GM21360 (cell line): ENCODE measurements around the gene FAM25A.
"Not testable (repeated sequence)": the region's sequence is repeated elsewhere in the genome, so short reads cannot be mapped to it uniquely, and the experiment has no call there.

Source experiments
- ATAC-seq: cut with Tn5 transposase; IDR thresholded peaks from one replicate; pipeline ENCODE4 v1.9.1; 2021; ENCODE audit warnings: mild to moderate bottlenecking, moderate library complexity; ENCODE audit not compliant: unreplicated experiment

Gene FAM25A

DNA sequence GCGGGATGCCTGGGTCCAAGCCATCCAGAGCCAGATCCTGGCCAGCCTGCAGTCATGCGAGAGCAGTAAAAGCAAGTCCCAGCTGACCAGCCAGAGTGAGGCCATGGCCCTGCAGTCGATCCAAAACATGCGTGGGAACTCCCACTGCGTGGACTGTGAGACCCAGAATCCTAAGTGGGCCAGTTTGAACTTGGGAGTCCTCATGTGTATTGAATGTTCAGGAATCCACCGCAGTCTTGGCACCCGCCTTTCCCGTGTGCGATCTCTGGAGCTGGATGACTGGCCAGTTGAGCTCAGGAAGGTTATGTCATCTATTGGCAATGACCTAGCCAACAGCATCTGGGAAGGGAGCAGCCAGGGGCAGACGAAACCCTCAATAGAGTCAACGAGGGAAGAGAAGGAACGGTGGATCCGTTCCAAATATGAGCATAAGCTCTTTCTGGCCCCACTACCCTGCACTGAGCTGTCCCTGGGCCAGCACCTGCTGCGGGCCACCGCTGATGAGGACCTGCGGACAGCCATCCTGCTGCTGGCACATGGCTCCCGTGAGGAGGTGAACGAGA, 10.9 kb upstream of the FAM25A start:
- ATAC-seq: not testable (repeated sequence)

DNA sequence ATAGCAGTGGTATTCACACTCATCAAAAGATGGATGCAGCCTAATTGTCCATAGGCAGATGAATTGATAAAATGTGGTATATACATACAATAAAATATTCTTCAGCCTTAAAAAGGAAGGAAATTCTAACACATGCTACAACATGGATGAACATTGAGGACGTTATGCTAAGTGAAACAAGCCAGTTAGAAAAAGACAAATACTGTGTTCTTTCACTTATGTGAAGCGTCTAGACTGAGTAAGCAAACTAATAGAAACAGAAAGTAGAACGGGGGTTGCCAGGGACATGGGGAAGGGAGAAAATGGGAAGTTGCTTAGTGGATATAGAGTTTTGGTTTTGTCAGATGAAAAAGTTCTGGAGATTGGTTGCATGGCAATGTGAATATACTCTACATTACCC, 6.6 kb upstream of the FAM25A start:
- not testable (repeated sequence) for ATAC-seq

DNA sequence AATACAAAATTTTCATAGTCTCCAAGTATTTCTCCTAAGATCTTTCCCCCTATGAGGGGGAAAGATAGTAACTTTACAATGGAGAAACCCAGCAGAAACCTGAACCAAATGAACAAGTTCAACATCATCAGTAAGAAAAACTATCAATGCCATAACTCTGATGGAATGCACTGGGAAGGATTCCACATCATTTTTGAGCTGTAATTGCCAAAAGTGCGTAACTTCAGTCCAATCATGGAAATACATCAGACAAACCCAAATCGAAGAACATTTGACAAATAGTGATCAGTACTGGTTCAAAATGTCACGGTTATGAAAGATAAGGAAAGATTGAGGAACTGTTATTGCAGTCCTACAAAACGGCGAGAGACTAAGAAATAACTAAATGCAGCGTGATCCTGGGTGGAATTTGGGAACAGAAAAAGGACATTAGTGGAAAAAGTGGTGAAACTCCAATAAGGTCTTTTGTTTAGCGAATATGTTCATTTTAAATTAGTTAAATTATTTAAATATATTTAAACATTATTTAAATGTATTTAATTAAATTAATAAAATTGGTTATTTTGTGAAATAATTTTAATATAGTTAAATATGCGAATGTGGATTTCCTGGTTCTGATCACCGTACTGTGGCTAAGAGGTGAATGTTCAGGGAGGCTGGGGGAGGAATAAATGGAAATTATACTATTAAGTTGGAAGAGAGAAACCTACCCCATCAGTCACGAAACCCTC, 4.9 kb upstream of the FAM25A start:
- ATAC-seq: not testable (repeated sequence)

DNA sequence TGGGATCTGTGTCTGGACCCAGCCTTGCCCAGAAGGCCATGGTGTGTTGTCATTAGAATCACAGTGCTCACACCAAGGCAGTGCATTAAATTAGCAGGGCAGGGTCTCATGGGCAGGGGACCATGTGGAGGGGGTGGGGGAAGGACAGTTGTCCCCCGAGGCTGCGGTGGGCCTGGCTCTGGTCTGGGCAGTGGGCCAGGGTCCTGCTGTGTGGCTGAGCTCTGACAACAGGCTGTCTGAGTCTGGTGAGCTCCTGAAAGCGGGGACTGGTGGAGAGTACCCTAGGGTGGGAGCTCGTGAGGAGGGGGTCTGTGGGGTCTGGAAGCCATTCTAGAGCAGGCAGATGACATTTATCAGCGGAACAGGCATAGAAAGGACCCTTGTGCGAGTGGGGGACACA, 2.0 kb upstream of the FAM25A start:
- not testable (repeated sequence) for ATAC-seq

DNA sequence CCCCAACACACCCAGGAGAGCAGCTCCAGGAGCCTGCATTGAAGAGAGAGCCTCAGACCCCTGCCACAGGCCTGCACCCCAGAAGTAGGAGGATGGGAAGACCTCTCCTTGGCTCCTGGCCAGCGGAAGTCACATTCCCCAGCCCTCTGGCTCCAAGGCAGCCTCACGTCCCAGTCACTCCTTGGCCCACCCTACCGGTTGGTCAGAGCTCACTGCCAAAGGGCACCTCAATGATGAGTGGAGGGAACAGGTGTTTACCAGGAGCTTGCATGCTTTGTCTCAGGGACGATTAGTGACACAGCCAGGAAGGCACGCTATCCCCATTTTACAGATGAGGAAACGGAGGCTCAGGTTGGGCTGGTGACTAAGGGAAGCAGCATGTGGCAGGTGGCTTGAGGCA, 1.0 kb upstream of the FAM25A start:
- ATAC-seq: not testable (repeated sequence)

DNA sequence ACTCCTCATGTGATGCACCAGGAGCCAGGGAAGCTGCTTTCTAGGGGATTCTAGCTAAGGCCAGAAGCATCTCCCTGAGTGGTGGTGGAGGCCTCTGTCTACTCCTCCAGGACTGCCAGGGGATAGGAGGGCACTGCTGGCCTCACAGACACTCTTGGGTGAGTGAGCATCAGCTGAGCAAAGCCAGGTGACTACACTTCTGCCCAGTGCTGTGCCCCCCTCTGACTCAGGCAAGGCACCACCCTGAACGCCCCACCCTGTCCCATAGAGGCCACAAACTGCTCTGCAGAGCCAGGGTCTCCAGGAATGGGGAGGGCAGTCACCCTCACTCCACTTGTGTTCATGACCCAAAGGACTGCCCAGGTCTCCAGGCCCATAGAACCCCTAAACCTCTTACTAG, 590 bp upstream of the FAM25A start:
- ATAC-seq: not testable (repeated sequence)

DNA sequence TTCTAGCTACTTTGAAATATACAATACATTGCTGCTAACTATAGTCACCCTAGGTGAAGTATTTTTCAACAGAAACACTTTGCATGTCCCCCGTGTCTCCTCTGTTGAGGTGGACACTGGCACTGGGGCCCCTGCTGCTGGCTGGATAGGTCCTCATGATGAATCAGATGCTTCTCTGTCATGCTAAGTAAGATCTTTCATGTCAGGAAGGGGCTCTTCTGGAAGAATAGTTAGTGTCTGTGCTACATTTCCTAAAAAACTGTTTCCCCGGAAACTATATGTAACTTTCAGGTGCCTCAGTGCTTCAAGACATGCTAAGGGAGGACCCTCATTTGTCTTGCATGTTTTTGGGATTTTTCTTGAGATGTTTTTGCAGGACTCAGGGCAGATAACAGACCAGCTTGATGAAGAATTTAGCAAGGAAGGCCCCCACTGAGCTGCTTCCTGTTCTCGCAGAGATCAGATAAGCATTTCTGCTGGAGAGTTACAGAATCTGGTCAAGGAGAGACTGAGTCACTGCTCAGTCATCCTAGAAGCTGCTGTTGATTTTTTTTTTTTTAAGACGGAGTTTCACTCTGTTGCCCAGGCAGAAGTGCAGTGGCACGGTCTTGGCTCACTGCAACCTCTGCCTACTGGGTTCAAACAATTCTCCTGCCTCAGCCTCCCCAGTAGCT, 5.3 kb downstream of the FAM25A start:
- ATAC-seq: not testable (repeated sequence)

DNA sequence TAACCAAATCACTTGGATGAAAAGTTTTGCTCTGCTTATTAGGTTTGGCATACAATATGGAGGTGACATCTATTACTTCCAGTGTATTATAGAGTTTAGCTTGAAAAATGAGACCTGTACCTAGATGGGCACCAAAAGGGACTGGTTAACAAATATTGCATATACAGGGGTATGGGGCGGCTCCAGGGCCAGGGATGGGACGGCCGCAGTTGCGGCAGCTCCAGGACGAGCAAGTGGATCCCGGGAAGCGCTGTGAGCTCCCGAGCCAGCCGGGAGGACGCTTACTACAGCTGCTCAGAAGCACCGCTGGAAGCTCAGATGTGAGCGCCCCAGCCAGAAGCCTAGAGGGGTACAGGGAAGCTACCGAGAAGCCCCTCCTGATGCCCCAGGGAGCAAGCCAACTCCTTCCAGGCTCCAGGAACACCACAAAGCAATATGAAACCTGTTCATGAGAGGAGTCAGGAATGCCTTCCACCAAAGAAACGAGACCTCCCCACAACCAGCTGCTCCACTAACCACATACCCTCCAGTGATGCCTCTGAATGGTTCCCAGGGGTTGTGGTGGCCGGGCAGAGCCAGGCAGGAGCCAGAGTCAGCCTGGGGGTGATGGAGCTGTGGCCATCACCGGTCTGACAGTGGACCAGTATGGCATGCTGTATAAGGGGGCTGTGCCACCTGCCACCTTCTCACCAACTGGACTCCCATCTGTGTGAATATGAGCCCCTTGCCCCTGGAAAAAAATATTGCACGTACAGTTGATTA, 6.8 kb downstream of the FAM25A start:
- ATAC-seq: not testable (repeated sequence)

DNA sequence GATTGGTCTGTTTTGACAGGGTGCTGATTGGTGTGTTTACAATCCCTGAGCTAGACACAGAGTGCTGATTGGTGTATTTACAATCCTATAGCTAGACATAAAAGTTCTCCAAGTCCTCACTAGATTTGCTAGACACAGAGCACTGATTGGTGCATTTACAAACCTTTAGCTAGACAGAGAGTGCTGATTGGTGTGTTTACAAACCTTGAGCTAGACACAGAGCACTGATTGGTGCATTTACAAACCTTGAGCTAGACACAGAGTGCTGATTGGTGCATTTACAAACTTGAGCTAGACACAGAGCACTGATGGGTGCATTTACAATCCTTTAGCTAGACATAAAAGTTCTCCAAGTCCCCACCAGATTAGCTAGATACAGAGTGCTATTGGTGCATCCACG, 10.3 kb downstream of the FAM25A start:
- not testable (repeated sequence) for ATAC-seq

DNA sequence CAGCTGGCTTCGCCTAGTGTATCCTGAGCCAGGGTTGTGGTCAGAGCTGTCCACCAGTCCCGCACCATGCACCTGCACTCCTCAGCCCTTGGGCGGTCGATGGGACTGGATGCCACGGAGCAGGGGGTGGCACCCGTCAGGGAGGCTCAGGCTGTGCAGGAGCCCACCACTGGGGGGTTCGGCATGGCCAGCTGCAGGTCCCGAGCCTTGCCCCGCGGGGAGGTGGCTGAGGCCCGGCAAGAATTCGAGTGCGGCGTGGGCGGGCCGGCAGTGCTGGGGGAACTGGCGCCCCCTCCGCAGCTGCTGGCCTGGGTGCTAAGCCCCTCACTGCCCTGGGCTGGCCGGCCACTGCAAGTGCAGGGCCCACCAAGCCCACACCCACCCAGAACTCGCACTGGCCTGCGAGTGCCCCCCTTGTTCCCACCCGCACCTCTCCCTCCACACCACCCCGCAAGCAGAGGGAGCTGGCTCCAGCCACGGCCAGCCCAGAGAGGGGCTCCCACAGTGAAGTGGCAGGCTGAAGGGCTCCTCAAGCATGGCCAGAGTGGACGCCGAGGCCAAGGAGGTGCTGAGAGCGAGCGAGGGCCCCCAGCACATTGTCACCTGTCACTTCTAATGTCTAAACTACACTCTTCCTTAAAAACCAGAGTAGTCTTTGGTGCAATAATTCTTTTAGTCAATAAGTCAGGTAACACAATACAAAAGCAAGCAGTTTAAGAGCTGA, 11.0 kb downstream of the FAM25A start:
- ATAC-seq: no peak

DNA sequence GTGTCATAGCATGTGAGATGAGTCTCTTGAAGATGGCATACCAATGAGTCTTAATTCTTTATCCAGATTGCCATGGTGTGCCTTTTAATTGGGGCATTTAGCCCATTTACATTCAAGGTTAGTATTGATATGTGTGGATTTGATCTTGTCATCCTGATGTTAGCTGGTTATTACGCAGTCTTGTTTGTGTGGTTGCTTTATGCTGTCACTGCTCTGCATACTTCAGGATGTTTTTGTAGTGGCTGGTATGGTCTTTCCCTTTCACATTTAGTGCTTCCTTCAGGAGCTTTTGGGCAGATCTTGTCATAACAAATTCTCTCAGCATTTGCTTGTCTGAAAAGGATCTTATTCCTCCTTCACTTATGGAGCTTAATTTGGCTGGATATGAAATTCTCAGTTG, 16.5 kb downstream of the FAM25A start:
- ATAC-seq: no peak

DNA sequence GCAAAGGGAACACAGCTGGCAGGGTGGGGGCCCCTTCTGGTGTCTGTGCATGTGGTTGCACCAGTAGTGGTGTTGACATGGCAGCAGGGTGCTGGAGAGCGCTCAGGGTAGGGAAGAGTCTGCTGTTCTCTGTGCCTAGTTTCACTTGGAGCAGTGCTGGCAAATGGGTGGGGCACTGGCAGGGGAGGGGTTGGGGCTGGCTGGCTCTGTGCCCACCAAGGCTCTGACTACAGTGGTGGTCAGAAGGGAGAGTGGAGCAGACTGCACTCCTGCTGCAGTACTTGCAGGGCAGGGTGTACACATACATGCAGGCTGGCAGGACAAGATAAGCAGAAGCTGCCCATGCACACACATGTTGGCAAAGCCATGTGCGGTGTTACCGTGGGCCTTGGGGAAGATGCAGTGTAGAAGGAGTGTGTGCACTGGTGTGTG, 18.2 kb downstream of the FAM25A start:
- ATAC-seq: no peak

DNA sequence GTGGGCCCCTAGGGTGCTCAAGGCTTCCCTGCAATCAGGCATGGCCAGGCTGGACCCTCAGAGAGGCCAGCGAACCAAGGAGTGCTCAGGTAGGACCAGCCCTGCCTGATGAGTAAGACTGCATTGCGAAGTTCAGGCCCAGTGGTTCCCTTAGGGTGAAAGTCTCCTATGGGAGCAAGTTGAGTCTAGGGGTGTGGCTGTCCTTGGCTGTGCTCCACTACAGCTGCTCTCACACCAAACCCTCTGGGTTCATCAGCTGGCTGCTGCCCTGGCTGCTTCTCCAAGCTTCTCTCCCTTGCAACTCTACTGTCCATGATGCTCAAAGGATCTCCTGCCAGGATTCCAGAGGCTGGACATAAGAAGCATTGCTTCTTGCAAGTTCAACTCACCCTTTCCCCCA, 18.7 kb downstream of the FAM25A start:
- ATAC-seq: no peak

DNA sequence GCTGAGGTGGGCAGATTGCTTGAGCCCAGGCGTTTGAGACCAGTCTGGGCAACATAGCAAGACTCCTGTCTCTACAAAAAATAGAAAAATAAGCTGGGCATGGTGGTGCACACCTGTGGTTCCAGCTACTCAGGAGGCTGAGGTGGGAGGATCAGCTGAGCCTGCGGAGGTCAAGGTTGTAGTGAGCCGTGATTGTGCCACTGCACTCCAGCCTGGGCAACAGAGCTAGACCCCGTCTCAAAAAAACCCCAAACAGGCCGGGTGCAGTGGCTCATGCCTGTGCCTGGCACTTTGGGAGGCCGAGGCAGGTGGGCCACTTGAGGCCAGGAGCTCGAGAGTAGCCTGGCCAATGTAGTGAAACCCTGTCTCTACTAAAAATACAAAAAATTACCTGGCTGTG, 23.5 kb downstream of the FAM25A start:
- ATAC-seq: not testable (repeated sequence)

DNA sequence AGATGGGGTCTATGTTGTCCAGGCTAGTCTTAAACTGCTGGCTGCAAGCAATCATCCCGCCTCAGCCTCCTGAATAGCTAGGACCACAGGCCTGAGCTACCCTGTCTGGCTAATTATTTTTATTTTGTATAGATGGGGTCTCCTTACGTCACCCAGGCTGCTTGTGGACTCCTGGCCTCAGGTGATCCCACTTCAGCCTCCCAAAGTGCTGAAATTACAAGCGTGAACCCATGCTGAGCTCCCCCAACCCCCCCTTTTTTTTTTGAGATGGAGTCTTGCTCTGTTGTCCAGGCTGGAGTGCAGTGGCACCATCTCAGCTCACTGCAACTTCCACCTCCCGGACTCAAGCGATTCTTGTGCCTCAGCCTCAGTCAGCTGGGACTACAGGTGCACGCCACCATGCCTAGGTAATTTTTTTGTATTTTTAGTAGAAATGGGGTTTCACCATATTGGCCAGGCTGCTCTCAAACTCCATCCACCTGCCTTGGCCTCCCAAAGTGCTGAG, 25.4 kb downstream of the FAM25A start:
- no peak for ATAC-seq

DNA sequence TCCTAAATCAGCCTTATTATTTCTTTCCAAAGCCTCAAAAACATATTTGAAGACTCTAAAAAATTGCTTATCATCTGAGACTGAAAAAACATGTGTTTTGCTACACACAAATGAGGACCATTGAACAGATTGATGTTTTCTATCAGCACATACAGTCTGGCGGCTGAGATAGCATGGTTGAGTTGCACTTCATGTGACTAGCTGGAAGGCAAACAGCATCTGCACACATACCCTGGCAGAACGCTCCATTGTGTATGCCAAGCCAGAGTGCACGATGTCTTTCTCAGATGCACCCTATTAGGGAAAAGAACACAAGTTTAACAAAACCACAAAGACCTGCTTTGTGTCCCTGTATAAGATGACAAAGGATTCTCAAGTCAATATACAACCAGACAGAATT, 33.0 kb downstream of the FAM25A start:
- ATAC-seq: no peak

DNA sequence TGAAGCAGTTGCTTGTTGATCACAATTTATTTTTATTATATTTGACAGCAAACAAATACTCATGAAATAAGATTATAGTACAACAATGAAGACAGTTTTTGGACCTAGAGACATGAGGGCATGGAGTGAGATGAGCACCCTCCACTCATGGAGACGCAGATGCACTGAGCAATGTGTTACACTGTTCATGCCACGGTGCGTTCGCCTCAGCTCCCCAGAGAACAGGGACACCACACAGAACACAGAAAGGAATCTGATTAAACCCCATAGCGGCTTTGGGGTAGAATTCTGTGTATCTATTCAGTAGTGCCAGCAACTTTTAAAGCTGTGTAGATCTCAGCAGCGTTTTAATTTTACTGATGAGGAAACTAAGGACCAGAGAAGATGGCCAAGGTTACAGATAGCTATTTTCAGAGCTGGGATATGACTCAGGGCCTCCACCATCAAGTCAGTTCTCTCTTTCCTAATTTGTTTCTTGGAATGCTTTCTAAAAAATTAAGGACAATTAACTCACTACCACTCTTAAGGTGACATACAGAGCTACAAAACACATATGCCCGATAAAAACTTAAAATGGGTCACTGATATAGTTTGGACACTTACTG, 33.6 kb downstream of the FAM25A start:
- ATAC-seq: no peak

DNA sequence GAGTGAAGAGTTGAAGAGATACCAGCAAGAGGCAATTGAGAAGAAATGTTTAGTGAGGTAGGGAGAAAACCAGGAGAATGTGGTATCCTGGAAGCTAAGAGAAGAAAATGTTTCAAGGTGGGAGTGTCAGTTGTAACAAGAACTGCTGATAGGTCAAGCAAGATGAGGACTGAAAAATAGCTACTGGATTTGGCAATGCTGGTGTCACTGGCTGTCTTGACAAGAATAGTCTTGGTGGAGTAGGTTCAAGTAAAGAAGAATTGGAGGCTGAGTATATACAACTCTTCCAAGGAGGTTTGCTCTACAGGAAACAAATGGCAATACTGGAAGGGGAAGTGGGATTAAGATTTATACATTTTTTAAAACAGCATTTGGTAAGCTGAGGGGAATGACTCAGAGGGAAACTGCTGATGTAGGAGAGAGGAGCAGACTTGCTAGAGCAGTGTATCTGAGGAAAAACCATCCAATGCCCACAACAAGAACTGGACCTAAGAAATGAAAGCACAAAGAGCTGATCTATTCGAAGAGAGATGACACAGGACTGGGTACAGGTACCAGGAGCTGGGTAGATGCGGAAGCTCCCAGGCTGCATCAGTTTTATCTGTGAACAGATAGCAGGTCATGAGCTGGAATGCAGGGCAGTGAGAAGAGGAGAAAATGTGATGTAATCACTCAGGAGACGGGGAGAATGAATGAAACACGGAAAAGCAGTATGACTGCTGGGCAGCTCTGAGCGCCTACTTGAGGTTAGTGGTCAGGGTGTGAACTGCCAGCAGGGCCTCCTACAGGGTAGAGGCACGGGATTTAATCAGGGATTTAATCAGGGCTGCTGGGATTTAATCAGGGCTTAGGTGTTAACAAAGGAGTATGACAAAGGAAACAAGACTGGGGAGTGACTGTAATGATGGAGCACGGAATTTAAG, 34.5 kb downstream of the FAM25A start:
- peak; percentile 55 for ATAC-seq

DNA sequence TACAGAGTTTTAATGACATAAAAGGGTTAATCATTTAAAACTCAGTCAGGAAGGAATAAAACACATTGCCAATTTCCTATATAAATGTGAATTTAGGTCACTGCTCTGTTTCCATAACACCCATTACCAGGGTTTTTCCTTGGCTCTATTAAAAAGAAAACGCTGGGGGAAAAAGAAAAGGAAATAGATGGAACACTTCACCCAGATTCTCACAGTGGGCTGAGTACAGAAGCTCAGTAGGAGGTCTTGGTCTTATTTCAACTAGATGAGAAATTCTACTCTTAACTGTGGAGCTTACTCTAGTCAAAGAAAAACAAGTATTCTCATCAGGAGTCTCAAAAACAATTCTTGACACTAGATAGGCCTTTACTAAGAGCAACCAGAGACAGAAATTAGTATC, 38.1 kb downstream of the FAM25A start:
- no peak for ATAC-seq
